SH-SY5Y (cell line): ENCODE measurements around the gene CCNF.

Experiments used
- GATA2 ChIP-seq: IDR thresholded peaks from 2 replicates; pipeline ENCODE4 v1.6.1; 2011; ENCODE audit warnings: mild to moderate bottlenecking, low read depth, low read length
- GATA3 ChIP-seq: IDR thresholded peaks from 2 replicates; pipeline ENCODE4 v1.6.1; 2011; ENCODE audit warnings: low read depth, mild to moderate bottlenecking, low read length, moderate library complexity

CCNF gene

DNA sequence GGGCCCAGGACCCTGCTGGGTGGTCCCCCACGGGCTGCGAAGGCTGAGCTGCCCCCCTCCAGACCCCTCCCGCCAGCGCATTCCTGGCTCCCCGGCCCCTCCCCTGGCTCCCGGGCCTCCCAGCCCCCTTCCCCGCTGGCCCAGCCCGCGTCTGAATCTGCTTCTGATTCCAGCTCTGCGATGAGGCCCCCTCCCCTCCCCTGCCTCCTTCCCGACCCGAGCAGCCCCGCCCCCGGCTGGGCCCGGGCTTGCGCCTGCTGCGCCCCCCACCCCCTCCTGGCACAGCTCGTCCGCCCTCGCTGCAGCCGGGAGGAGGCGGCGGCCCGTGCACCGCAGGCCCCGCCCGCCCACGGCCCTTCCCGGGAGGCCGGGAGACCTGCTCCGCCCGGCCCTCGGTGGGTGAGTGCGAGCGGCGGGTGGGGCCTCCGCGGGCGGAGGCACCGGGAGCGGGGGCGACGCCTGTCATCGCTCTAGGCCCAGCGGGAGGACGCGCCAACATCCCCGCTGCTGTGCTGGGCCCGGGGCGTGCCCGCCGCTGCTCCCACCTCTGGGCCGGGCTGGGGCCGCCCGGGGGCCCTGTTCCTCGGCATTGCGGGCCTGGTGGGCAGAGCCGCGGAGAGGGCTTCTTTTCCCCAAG is 41.9 kb downstream of the CCNF start, which contains the start of gene NTN3:
TSS of gene NTN3 (plus strand) at position 282 of the 637 bp plus-strand sequence. CDS start 405 bp downstream, outside the sequence.
- TF ChIP-seq GATA2 (no peak), GATA3 (no peak)

DNA sequence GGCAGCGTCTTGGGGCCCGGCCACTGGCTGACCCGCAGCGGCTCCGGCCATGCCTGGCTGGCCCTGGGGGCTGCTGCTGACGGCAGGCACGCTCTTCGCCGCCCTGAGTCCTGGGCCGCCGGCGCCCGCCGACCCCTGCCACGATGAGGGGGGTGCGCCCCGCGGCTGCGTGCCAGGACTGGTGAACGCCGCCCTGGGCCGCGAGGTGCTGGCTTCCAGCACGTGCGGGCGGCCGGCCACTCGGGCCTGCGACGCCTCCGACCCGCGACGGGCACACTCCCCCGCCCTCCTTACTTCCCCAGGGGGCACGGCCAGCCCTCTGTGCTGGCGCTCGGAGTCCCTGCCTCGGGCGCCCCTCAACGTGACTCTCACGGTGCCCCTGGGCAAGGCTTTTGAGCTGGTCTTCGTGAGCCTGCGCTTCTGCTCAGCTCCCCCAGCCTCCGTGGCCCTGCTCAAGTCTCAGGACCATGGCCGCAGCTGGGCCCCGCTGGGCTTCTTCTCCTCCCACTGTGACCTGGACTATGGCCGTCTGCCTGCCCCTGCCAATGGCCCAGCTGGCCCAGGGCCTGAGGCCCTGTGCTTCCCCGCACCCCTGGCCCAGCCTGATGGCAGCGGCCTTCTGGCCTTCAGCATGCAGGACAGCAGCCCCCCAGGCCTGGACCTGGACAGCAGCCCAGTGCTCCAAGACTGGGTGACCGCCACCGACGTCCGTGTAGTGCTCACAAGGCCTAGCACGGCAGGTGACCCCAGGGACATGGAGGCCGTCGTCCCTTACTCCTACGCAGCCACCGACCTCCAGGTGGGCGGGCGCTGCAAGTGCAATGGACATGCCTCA is 42.6 kb downstream of the CCNF start:
- TF ChIP-seq GATA3 (no peak), GATA2 (no peak)

DNA sequence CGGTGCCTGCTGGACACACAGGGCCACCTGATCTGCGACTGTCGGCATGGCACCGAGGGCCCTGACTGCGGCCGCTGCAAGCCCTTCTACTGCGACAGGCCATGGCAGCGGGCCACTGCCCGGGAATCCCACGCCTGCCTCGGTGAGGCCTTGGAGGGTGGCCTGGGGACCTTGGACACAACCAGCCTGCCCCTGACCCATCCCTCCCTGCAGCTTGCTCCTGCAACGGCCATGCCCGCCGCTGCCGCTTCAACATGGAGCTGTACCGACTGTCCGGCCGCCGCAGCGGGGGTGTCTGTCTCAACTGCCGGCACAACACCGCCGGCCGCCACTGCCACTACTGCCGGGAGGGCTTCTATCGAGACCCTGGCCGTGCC is 43.2 kb downstream of the CCNF start:
- no peak for TF ChIP-seq GATA3
- TF ChIP-seq GATA2: no peak

DNA sequence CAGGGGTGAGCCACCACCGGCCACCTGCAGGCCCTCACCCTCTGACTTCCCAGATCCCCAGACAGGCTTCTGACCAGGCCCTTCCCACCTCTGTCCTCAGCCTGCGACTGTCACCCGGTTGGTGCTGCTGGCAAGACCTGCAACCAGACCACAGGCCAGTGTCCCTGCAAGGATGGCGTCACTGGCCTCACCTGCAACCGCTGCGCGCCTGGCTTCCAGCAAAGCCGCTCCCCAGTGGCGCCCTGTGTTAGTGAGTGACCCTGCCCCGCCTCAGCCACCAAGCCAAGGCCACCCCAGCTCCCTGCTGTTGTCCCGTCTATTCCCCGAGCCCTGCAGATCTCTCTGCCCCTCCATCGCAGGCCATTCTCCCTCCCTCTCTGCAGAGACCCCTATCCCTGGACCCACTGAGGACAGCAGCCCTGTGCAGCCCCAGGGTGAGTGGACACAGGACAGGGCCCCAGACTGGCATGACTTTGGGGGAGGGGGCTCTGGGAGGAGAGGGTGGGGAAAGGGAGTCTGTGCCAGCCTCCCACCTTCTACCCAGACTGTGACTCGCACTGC is 43.7 kb downstream of the CCNF start:
- no peak for TF ChIP-seq GATA3
- TF ChIP-seq GATA2: no peak

- no peak for TF ChIP-seq GATA3
- no peak for TF ChIP-seq GATA2
Measured at GRCh38 chr16:2473446-2473926, 44.2 kb downstream of the CCNF start.

GRCh38 chr16:2473999-2474876 is 45.0 kb downstream of the CCNF start:
- TF ChIP-seq GATA2 (no peak), GATA3 (no peak)

- no peak for TF ChIP-seq GATA2
- TF ChIP-seq GATA3: no peak
Measured at GRCh38 chr16:2474877-2475412, 45.7 kb downstream of the CCNF start, which contains the start of gene TBC1D24. Gene TBC1D24, plus strand, starts transcription at chr16:2475127. Its CDS starts 21,022 bp downstream, at chr16:2496149.

DNA sequence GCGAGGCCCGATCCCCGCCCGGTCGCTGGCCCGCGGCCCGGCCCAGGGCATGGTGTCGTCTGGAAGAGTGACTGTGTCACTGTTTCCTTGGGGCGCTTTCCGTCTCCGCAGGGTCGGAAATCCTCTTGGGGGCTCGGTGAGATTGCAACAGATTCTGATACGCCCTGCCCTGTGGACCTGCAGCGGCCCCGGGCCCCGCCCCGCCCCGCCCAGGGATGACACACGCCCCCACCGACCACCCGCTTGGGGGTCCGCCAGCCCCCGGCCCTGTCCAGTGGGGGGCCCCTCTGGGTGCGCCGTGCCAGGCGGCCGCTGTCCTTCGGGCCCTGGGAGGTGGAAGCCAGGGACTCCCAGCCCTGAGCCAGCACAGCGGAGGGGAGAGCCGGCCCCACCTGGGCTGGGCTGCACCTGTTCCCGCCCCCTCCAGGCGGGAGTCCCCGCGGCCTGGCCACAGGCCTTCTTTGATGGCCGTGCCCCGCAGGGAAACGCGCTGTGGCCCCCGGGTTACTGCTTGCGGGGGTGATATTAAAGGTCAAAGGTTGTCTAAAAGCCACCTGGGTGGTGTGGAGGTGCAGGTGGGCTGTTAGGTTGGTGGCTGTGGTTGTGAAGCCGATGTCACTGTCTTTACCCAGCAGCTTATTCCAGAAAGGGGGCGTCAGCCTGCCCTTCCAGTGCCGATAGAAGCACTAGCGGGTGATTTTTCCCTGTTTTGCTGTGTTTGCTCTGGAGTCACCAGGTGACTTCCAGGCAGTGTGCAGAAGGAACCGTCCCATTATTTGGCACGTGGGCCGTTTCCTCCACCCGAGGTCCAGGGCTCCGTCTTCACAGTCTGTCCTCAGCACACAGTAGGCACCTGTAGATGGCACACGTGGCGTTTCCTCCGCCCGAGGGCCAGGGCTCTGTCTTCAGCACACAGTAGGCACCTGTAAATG is 46.4 kb downstream of the CCNF start:
- TF ChIP-seq GATA2 (no peak), GATA3 (no peak)

DNA sequence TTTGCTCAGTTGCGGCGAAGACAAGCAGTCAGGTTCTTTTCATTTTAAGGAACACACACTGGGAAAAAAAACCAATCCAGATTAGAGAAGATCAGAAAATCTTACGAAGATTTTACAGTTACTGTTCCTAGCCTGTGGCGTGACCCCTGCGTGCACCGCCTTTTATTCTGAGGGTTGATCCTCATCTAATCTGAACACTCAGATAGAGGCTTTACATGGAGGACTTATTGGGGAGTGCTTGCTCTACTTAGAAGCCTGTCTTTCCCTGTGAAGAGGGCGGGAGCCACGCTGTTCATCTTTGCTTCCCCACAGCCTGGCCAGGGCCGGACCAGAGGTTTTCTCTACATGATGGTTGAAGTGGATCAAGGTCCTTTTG is 47.1 kb downstream of the CCNF start:
- TF ChIP-seq GATA2: no peak
- no peak for TF ChIP-seq GATA3

DNA sequence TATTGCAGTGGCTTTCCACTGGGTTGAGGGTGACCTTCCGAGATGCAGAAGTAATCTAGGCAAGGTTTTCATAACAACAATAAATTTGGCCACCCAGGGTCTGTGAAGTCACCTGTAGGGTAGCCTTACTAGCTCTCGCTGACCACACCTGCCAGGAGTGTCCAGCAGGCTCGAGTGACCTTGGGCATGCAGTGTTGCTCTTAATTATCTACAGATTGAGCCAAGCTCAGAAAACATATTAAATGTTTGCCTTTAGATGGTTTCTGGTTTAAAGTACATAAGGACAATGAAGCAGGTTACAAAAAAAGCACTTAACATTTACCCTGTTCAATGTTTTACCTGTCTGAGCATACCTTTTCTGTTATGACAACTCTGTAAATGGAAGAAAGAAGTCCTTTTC is 47.5 kb downstream of the CCNF start:
- TF ChIP-seq GATA3: no peak
- no peak for TF ChIP-seq GATA2

GRCh38 chr16:2477327-2477726 is 48.1 kb downstream of the CCNF start:
- no peak for TF ChIP-seq GATA3
- TF ChIP-seq GATA2: no peak

DNA sequence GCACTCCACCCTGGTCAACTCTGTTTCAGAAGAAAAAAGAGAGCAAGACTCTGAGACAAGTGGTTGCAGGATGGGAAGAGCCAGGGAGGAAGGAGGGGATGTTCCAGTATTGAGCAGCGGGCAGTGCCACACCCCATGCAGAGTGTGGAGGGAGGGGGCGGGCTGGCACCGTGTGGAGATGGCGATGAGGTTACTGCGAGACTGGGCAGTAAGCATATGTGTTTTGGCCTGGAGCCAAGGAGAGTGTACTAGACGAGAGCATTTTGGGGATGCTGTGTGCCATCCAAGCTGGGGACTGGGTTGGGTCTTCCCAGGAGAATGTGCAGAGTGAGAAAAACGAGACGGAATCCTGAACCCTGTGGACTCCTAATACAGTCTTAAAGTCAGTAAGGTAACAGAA is 49.0 kb downstream of the CCNF start:
- no peak for TF ChIP-seq GATA2
- TF ChIP-seq GATA3: no peak
